Nephron progenitor cell (in vitro differentiated cells): Measurements from ENCODE around the gene VPS13D.

Source experiments
- DNase-seq: peaks from one replicate; pipeline ENCODE4 v3.0.0; 2021
- H3K27ac Mint-ChIP-seq: 2 replicates; pipeline ENCODE4 v1.8.0; 2021; ENCODE audit warnings: mild to moderate bottlenecking, moderate library complexity, mixed read lengths
- H3K27me3 Mint-ChIP-seq: 2 replicates; pipeline ENCODE4 v1.8.0; 2021; ENCODE audit warnings: mild to moderate bottlenecking, low read depth, mixed read lengths; ENCODE audit not compliant: poor library complexity
- H3K36me3 Mint-ChIP-seq: 2 replicates; pipeline ENCODE4 v1.8.0; 2021; ENCODE audit warnings: low read depth, mixed read lengths
- H3K4me1 Mint-ChIP-seq: 2 replicates; pipeline ENCODE4 v1.8.0; 2021; ENCODE audit warnings: mixed read lengths
- H3K4me3 Mint-ChIP-seq: 2 replicates; pipeline ENCODE4 v1.8.0; 2021; ENCODE audit warnings: mild to moderate bottlenecking, moderate library complexity, mixed read lengths
- H3K9me3 Mint-ChIP-seq: 2 replicates; pipeline ENCODE4 v1.8.0; 2021; ENCODE audit warnings: mild to moderate bottlenecking, moderate library complexity, mixed read lengths
- CTCF ChIP-seq: fragments of 200-600 bp; sonication (generic); IDR thresholded peaks from 2 replicates; pipeline ENCODE4 v1.5.0; 2021; ENCODE audit warnings: antibody characterized with exemption

VPS13D gene

GRCh38 chr1:12346483-12347151, 116.8 kb downstream of the VPS13D start:
- peaks cover 74% of the 10 kb centered on the region for H3K36me3 Mint-ChIP-seq

GRCh38 chr1:12348113-12348512, 118.3 kb downstream of the VPS13D start:
- Mint-ChIP-seq H3K9me3 (peaks cover 25% of the 10 kb centered on the region), H3K4me3 (no peak overlapping the region), H3K27ac (no peak overlapping the region), H3K4me1 (no peaks in the 10 kb centered on the region), H3K27me3 (no peaks in the 10 kb centered on the region), H3K36me3 (peaks cover 74% of the 10 kb centered on the region)
- TF ChIP-seq CTCF = no peak
- no peak for DNase-seq

More at GRCh38 chr1:12346483-12347151, 116.8 kb downstream of the VPS13D start:
- Mint-ChIP-seq H3K4me1 (peaks cover 12% of the 10 kb centered on the region), H3K27me3 (no peaks in the 10 kb centered on the region), H3K4me3 (no peak overlapping the region), H3K27ac (no peak overlapping the region), H3K9me3 (peaks cover 21% of the 10 kb centered on the region)
- TF ChIP-seq CTCF = no peak
- DNase-seq = no peak

- H3K4me1 Mint-ChIP-seq = no peaks in the 10 kb centered on the region
- no peak overlapping the region for H3K4me3 Mint-ChIP-seq
- H3K9me3 Mint-ChIP-seq = peaks cover 25% of the 10 kb centered on the region
- DNase-seq = no peak
- peaks cover 76% of the 10 kb centered on the region for H3K36me3 Mint-ChIP-seq
- H3K27me3 Mint-ChIP-seq = no peaks in the 10 kb centered on the region
- no peak for TF ChIP-seq CTCF
- no peak overlapping the region for H3K27ac Mint-ChIP-seq
Measured at GRCh38 chr1:12353981-12354380, 124.2 kb downstream of the VPS13D start.

GRCh38 chr1:12356004-12356890, 126.4 kb downstream of the VPS13D start:
- Mint-ChIP-seq H3K27ac (no peak overlapping the region), H3K4me3 (no peak overlapping the region)

GRCh38 chr1:12358499-12358898, 128.7 kb downstream of the VPS13D start:
- no peak overlapping the region for H3K4me3 Mint-ChIP-seq
- H3K27me3 Mint-ChIP-seq = no peaks in the 10 kb centered on the region
- no peak for DNase-seq
- H3K4me1 Mint-ChIP-seq = peaks cover 7% of the 10 kb centered on the region
- no peak for TF ChIP-seq CTCF
- no peaks in the 10 kb centered on the region for H3K9me3 Mint-ChIP-seq
- no peak overlapping the region for H3K27ac Mint-ChIP-seq
- peaks cover 59% of the 10 kb centered on the region for H3K36me3 Mint-ChIP-seq

More at GRCh38 chr1:12356004-12356890, 126.4 kb downstream of the VPS13D start:
- no peak for DNase-seq
- H3K27me3 Mint-ChIP-seq = no peaks in the 10 kb centered on the region
- peaks cover 7% of the 10 kb centered on the region for H3K4me1 Mint-ChIP-seq
- peaks cover 62% of the 10 kb centered on the region for H3K36me3 Mint-ChIP-seq
- H3K9me3 Mint-ChIP-seq = peaks cover 5% of the 10 kb centered on the region
- TF ChIP-seq CTCF = no peak
